Activated CD4-positive, alpha-beta T cell treated with anti-CD3 and anti-CD28 coated beads, Interleukin-2, amount 50 U/mL, for 48 hours (primary cell): ENCODE measurements around the gene TBC1D17.
"Not testable (repeated sequence)": the region's sequence is repeated elsewhere in the genome, so short reads cannot be mapped to it uniquely, and the experiment has no call there.

Experiments
- DNase-seq, 2 experiments: peaks; one replicate each; pipeline ENCODE4 v3.0.0-alpha.2; 2020

Gene TBC1D17

GRCh38 chr19:49924004-49924880 is 46.7 kb downstream of the TBC1D17 start:
- no peak for DNase-seq

GRCh38 chr19:49924881-49925210 is 47.3 kb downstream of the TBC1D17 start:
- DNase-seq: not testable (repeated sequence)

GRCh38 chr19:49925486-49925885 is 48.0 kb downstream of the TBC1D17 start:
- DNase-seq: no peak

GRCh38 chr19:49926515-49926914 is 49.0 kb downstream of the TBC1D17 start:
- DNase-seq: no peak

- DNase-seq: no peak
Observed at GRCh38 chr19:49927526-49928264, 50.2 kb downstream of the TBC1D17 start.

GRCh38 chr19:49929121-49929610 is 51.7 kb downstream of the TBC1D17 start, which contains the start of the genes ATF5 and NUP62:
ATF5 (plus strand) TSS chr19:49929205; CDS start chr19:49930851, 1,646 bp downstream.
NUP62 (minus strand) TSS chr19:49929504; CDS start chr19:49909807, 19,697 bp downstream.
- DNase-seq: peak; percentile 91 to 94

- DNase-seq: peak; percentile 91 to 93
Observed at GRCh38 chr19:49929611-49930482, 52.3 kb downstream of the TBC1D17 start.

GRCh38 chr19:49930483-49931011 is 53.0 kb downstream of the TBC1D17 start:
- no peak for DNase-seq

GRCh38 chr19:49931293-49932040 is 54.0 kb downstream of the TBC1D17 start:
- DNase-seq: no peak

- DNase-seq: no peak
Observed at GRCh38 chr19:49932041-49932451, 54.5 kb downstream of the TBC1D17 start.

GRCh38 chr19:49932731-49933131 is 55.2 kb downstream of the TBC1D17 start:
- peak; percentile 40 to 47 for DNase-seq

- DNase-seq: no peak
Observed at GRCh38 chr19:49933643-49934042, 56.1 kb downstream of the TBC1D17 start.

- DNase-seq: no peak
Observed at GRCh38 chr19:49936549-49936948, 59.0 kb downstream of the TBC1D17 start.

GRCh38 chr19:49937750-49938381 is 60.4 kb downstream of the TBC1D17 start:
- DNase-seq: peak; percentile 84 to 89
